ENCODE results near the gene PTPRK.

GRCh38 chr6:128164254-128164653 is 356.1 kb downstream of the PTPRK start:
- TF ChIP-seq E2F1 (CRISPR knock-in tag; IDR thresholded peaks at IDR 0.05) (no peak), POLR2A (conservative IDR thresholded peaks at IDR 0.05) (no peak), HCFC1 (IDR thresholded peaks at IDR 0.05; ENCODE audit: low read depth, low read length) (no peak), ZBTB7A (IDR thresholded peaks at IDR 0.05; ENCODE audit: borderline replicate concordance, control insufficient read depth, low read depth, low read length) (no peak), SRSF3 (IDR thresholded peaks at IDR 0.05; ENCODE audit: insufficient read depth, low read length) (no peak)

All from K562 (cell line).